ENCODE data around the gene ASPSCR1.

The ASPSCR1 gene

GRCh38 chr17:82041144-82041814 lies 63.9 kb downstream of the ASPSCR1 start:
- no peak for DNase-seq (ENCODE audit: low read depth)

GRCh38 chr17:82042649-82043048 lies 65.2 kb downstream of the ASPSCR1 start:
- no peak for DNase-seq (ENCODE audit: low read depth)

GRCh38 chr17:82043507-82043906 lies 66.1 kb downstream of the ASPSCR1 start:
- no peak for DNase-seq (ENCODE audit: low read depth)

GRCh38 chr17:82045936-82046484 lies 68.6 kb downstream of the ASPSCR1 start:
- no peak for DNase-seq (ENCODE audit: low read depth)

GRCh38 chr17:82046903-82047302 lies 69.5 kb downstream of the ASPSCR1 start:
- DNase-seq (ENCODE audit: low read depth): no peak

GRCh38 chr17:82047379-82047778 lies 70.0 kb downstream of the ASPSCR1 start:
- DNase-seq (ENCODE audit: low read depth): no peak

- DNase-seq (ENCODE audit: low read depth): no peak
Observed at GRCh38 chr17:82047914-82048570, 70.6 kb downstream of the ASPSCR1 start.

GRCh38 chr17:82048571-82048971 lies 71.1 kb downstream of the ASPSCR1 start:
- no peak for DNase-seq (ENCODE audit: low read depth)

GRCh38 chr17:82049106-82049505 lies 71.7 kb downstream of the ASPSCR1 start:
- DNase-seq (ENCODE audit: low read depth): no peak

- DNase-seq (ENCODE audit: low read depth): no peak
Observed at GRCh38 chr17:82049521-82049971, 72.1 kb downstream of the ASPSCR1 start.

- DNase-seq (ENCODE audit: low read depth): no peak
Observed at GRCh38 chr17:82050152-82050760, 72.8 kb downstream of the ASPSCR1 start.

- DNase-seq (ENCODE audit: low read depth): peak; percentile 3
Observed at GRCh38 chr17:82050761-82051641, 73.6 kb downstream of the ASPSCR1 start.

GRCh38 chr17:82051776-82052637 lies 74.6 kb downstream of the ASPSCR1 start, which contains the start of the genes GPS1 and RFNG:
Gene GPS1 (plus strand): TSS chr17:82051898. CDS start chr17:82051932, 34 bp downstream.
Gene RFNG (minus strand): TSS chr17:82051811. CDS start chr17:82051766, 45 bp downstream.
- DNase-seq (ENCODE audit: low read depth): peak; percentile 10

- DNase-seq (ENCODE audit: low read depth): no peak
Observed at GRCh38 chr17:82052638-82053059, 75.2 kb downstream of the ASPSCR1 start.

GRCh38 chr17:82053130-82053529 lies 75.7 kb downstream of the ASPSCR1 start:
- no peak for DNase-seq (ENCODE audit: low read depth)

GRCh38 chr17:82053556-82054263 lies 76.3 kb downstream of the ASPSCR1 start:
- DNase-seq (ENCODE audit: low read depth): no peak

- no peak for DNase-seq (ENCODE audit: low read depth)
Observed at GRCh38 chr17:82054351-82055022, 77.1 kb downstream of the ASPSCR1 start.

- DNase-seq (ENCODE audit: low read depth): no peak
Observed at GRCh38 chr17:82055023-82055964, 77.9 kb downstream of the ASPSCR1 start.

All from GM04504 (cell line).